Neural cell (in vitro differentiated cells): Measurements from ENCODE around the gene DDN. TPM values are rescaled to one million over a fixed set of nuclear protein-coding genes. Genes with fewer than 3 reads are reported as not detected.

Source experiments
- H2AFZ ChIP-seq: fragments of 200-600, 300-800 bp; sonication (generic), shearing (Covaris generic); 2 replicates; pipeline ENCODE4 v1.6.0; 2014; ENCODE audit warnings: low read depth, mild to moderate bottlenecking, antibody characterized with exemption, low read length, moderate library complexity
- H3F3A ChIP-seq: fragments of 200-600 bp; shearing (Covaris generic); 2 replicates; pipeline ENCODE4 v1.6.1; 2016; ENCODE audit warnings: mild to moderate bottlenecking, moderate library complexity, mixed read lengths, antibody characterized with exemption, low read length; ENCODE audit not compliant: insufficient read depth, poor library complexity, severe bottlenecking
- H3K27ac ChIP-seq: fragments of 200-600, 300-800 bp; sonication (generic), shearing (Covaris generic); 2 replicates; pipeline ENCODE4 v1.5.1; 2014; ENCODE audit warnings: mild to moderate bottlenecking, low read length, moderate library complexity
- H3K27me3 ChIP-seq: fragments of 300-800, 200-600 bp; sonication (generic), shearing (Covaris generic); 2 replicates; pipeline ENCODE4 v1.6.0; 2014; ENCODE audit warnings: mild to moderate bottlenecking, low read depth, low read length, moderate library complexity; ENCODE audit not compliant: insufficient read depth
- H3K36me3 ChIP-seq: fragments of 300-800, 200-600 bp; sonication (generic), shearing (Covaris generic); 2 replicates; pipeline ENCODE4 v1.5.1; 2014; ENCODE audit warnings: mild to moderate bottlenecking, antibody characterized with exemption, low read length, moderate library complexity; ENCODE audit not compliant: insufficient read depth
- H3K4me2 ChIP-seq: fragments of 300-800, 200-600 bp; sonication (generic), shearing (Covaris generic); 2 replicates; pipeline ENCODE4 v1.6.0; 2014; ENCODE audit warnings: mild to moderate bottlenecking, low read length
- H3K4me3 ChIP-seq: fragments of 300-800, 200-600 bp; sonication (generic), shearing (Covaris generic); 2 replicates; pipeline ENCODE4 v1.5.1; 2014; ENCODE audit warnings: mild to moderate bottlenecking, low read length, moderate library complexity
- H3K79me2 ChIP-seq: fragments of 200-600 bp; shearing (Covaris generic); replicated peaks from 2 replicates; pipeline ENCODE4 v1.6.0; 2014; ENCODE audit warnings: mild to moderate bottlenecking, low read length, moderate library complexity; ENCODE audit not compliant: insufficient read depth
- H3K9ac ChIP-seq: fragments of 300-800, 200-600 bp; sonication (generic), shearing (Covaris generic); 2 replicates; pipeline ENCODE4 v1.6.1; 2016; ENCODE audit warnings: mild to moderate bottlenecking, low read length, mixed read lengths
- H3K9me2 ChIP-seq: fragments of 200-600 bp; shearing (Covaris generic); 2 replicates; pipeline ENCODE4 v1.6.1; 2016; ENCODE audit warnings: mild to moderate bottlenecking, low read length, mixed read lengths; ENCODE audit not compliant: insufficient read depth
- H3K9me3 ChIP-seq: fragments of 200-600, 300-800 bp; sonication (generic), shearing (Covaris generic); 2 replicates; pipeline ENCODE4 v1.6.1; 2016; ENCODE audit warnings: mild to moderate bottlenecking, mixed run types, low read length, moderate library complexity, mixed read lengths
- H4K20me1 ChIP-seq: fragments of 200-600 bp; shearing (Covaris generic); 2 replicates; pipeline ENCODE4 v1.6.1; 2016; ENCODE audit warnings: mild to moderate bottlenecking, mixed run types; ENCODE audit not compliant: insufficient read depth
- EP300 ChIP-seq: fragments of 450-650 bp; conservative IDR thresholded peaks from 2 replicates; pipeline ENCODE4 v1.6.1; 2014; ENCODE audit warnings: antibody characterized with exemption, mild to moderate bottlenecking, moderate library complexity; ENCODE audit not compliant: poor library complexity, severe bottlenecking
- EZH2 ChIP-seq: fragments of 200-600, 300-800 bp; shearing (Covaris generic), sonication (generic); IDR thresholded peaks from 2 replicates; pipeline ENCODE4 v1.6.1; 2014; ENCODE audit warnings: antibody characterized with exemption, low read length, borderline replicate concordance, mild to moderate bottlenecking; ENCODE audit not compliant: insufficient read depth, poor library complexity, severe bottlenecking
- MXI1 ChIP-seq: fragments of 450-650 bp; conservative IDR thresholded peaks from 2 replicates; pipeline ENCODE4 v1.6.1; 2014; ENCODE audit warnings: antibody characterized with exemption, mild to moderate bottlenecking; ENCODE audit not compliant: poor library complexity, severe bottlenecking
- POLR2AphosphoS5 ChIP-seq: IDR thresholded peaks from 2 replicates; pipeline ENCODE4 v1.6.1; 2012
- RAD21 ChIP-seq: fragments of 450-650 bp; conservative IDR thresholded peaks from 2 replicates; pipeline ENCODE4 v1.6.1; 2014; ENCODE audit warnings: antibody characterized with exemption, mild to moderate bottlenecking, moderate library complexity
- SMC3 ChIP-seq: fragments of 450-650 bp; conservative IDR thresholded peaks from 2 replicates; pipeline ENCODE4 v1.6.1; 2014; ENCODE audit warnings: antibody characterized with exemption, mild to moderate bottlenecking, moderate library complexity; ENCODE audit not compliant: poor library complexity
- TAF1 ChIP-seq: IDR thresholded peaks from 2 replicates; pipeline ENCODE4 v1.6.1; 2012; ENCODE audit warnings: low read depth
- polyA minus RNA-seq: library from RNA; depleted of rRNA, polyadenylated mRNA; stranded (reverse); fragments of >200 nt; gene quantifications from 2 replicates; pipeline ENCODE4 v1.2.3, GENCODE V29; 2014
- polyA plus RNA-seq: library from polyadenylated mRNA; depleted of rRNA; stranded (reverse); fragments of >200 nt; gene quantifications from 2 replicates; pipeline ENCODE4 v1.2.3, GENCODE V29; 2014
- TF ChIP-seq, protein P1 (sequence below): IDR thresholded peaks from 2 replicates; pipeline ENCODE4 v1.6.1; 2012; ENCODE audit warnings: borderline replicate concordance
- TF ChIP-seq, protein P2 (sequence below): fragments of 450-650 bp; IDR thresholded peaks from 2 replicates; pipeline ENCODE4 v1.5.1; 2014; ENCODE audit warnings: antibody characterized with exemption, mild to moderate bottlenecking, moderate library complexity; ENCODE audit not compliant: poor library complexity, severe bottlenecking

DDN gene
- polyA plus RNA-seq (0.20 and 0.51 TPM in 2 replicates), polyA minus RNA-seq (0.24 and 0.93 TPM in 2 replicates)

DNA sequence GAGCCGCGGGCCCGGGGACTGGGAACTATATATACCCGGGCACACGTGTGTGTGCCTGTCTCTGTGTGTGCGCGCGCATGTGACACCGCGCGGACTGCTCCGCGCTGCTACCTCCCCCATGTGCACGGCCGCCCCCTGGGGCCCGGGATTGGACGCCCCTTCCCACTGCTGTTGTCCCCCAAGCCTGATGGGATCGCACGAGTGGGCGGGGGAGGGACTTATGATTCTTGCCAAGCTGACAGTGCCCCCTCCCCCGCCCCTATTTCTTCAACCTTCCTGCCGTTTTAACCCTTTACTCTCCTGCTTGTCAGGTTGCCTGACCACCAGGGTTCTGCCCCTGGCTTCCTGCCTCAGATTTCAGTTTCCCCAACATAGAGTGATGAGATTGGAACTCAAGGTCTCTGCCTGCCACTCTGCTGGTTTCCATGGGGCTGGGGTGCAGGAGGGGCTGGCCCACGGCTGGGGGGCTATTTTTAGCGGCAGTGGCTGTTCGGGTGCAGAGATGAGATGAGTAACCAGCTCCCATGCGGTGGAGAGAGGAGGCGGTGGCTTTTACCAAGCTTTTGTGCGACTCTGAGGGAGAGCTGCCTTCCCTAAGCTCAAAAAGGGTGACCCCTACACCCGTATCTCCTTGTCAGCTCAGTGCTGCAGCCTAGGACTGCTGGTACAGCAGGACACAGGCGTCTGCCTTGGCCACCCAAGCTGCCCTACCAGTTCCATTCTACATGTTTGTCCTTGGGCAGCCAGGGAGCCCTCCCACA, at the start of gene DDN:
TSS of gene DDN (minus strand) at position 5 of the 761 bp plus-strand sequence. CDS start 88 bp downstream, outside the sequence.
- peak within 1 kb of the TSS; percentile 35 for H3K9ac ChIP-seq
- no peaks in the 10 kb centered on the region for H3K79me2 ChIP-seq
- no peak within 1 kb of the TSS for H2AFZ ChIP-seq
- TF ChIP-seq MXI1 = peak; percentile 41
- no peak for TF ChIP-seq TAF1
- no peak within 1 kb of the TSS for H3K4me2 ChIP-seq
- no peaks in the 10 kb centered on the region for H4K20me1 ChIP-seq
- H3K36me3 ChIP-seq = no peaks in the 10 kb centered on the region
- H3K27me3 ChIP-seq = peaks cover 69% of the 10 kb centered on the region
- H3K4me3 ChIP-seq = peak within 1 kb of the TSS; percentile 60
- H3F3A ChIP-seq = no peaks in the 10 kb centered on the region
- H3K9me3 ChIP-seq = no peaks in the 10 kb centered on the region
- H3K9me2 ChIP-seq = no peaks in the 10 kb centered on the region
- no peak within 1 kb of the TSS for H3K27ac ChIP-seq

DNA sequence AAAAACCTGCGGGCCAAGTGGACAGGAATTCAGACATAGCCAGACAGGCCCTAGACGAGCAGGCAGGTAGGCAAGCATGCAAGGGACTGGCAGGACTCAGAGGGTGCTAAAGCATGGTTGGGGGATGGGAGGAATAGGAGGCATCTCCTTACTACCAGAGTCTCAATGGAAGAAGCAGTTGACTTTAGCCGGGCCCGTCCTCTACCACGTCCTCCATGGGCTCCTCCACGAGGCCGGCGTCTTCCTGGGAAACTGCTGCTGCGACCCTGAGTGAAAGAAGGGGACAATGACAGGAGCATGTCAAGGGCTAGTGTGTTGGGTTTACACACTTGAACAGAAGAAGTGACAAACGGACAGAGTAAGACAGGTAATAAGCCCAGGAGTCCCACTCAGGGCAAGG, 49.8 kb upstream of the DDN start:
- H3K9me3 ChIP-seq = no peaks in the 10 kb centered on the region
- no peaks in the 10 kb centered on the region for H3K27me3 ChIP-seq
- no peaks in the 10 kb centered on the region for H3F3A ChIP-seq
- no peak overlapping the region for H3K4me2 ChIP-seq
- TF ChIP-seq POLR2AphosphoS5 = no peak
- no peak for TF ChIP-seq MXI1
- TF ChIP-seq SMC3 = no peak
- no peak for TF ChIP-seq RAD21
- TF ChIP-seq TAF1 = no peak
- H3K9me2 ChIP-seq = no peaks in the 10 kb centered on the region
- H3K79me2 ChIP-seq = no peaks in the 10 kb centered on the region
- H2AFZ ChIP-seq = no peak overlapping the region
- H3K36me3 ChIP-seq = no peaks in the 10 kb centered on the region
- no peaks in the 10 kb centered on the region for H4K20me1 ChIP-seq
- H3K4me3 ChIP-seq = no peak overlapping the region
- H3K9ac ChIP-seq = no peak overlapping the region
- H3K27ac ChIP-seq = no peak overlapping the region

DNA sequence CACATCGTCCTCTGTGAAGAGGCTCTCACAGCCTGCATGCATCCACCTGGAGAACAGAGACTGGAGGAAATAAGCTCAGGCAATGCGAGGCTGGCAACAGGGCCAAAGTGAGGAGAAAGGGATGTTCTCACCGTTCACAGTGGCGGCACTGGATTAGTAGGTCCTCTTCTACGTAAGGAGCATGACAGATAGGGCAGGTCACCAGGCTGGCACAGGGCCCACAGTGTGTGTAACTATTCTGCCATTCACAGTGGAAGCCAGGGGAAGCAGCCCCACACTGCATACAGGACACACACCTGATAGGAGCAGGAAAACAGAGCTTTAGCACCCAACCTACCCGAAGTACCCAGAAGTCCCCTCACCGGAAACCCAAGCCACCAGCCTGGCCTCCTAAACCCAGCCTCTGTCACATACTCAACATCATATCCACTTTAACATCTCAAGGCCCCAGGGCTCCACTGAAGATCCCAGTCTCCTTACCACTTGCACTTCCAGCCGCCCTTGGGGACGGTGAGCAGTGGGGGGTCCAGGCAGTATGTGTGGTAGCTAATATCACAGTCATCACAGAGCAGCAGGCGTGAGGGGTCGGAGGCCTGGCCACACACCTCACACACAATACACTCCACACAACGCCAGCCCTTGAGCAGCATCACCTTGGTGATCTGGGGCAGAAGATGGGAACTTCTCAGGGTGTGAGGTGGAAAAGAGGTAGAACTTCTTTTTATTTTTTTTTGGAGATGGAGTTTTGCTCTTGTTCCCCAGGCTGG, 47.1 kb upstream of the DDN start:
- no peak overlapping the region for H3K4me3 ChIP-seq
- H3K4me2 ChIP-seq = no peak overlapping the region
- H3K27ac ChIP-seq = no peak overlapping the region
- no peaks in the 10 kb centered on the region for H3K79me2 ChIP-seq
- H3K36me3 ChIP-seq = no peaks in the 10 kb centered on the region
- H3K9ac ChIP-seq = no peak overlapping the region
- H4K20me1 ChIP-seq = no peaks in the 10 kb centered on the region
- no peaks in the 10 kb centered on the region for H3K27me3 ChIP-seq
- TF ChIP-seq EZH2 = no peak
- TF ChIP-seq RAD21 = no peak
- TF ChIP-seq MXI1 = no peak
- TF ChIP-seq, protein P1, sequence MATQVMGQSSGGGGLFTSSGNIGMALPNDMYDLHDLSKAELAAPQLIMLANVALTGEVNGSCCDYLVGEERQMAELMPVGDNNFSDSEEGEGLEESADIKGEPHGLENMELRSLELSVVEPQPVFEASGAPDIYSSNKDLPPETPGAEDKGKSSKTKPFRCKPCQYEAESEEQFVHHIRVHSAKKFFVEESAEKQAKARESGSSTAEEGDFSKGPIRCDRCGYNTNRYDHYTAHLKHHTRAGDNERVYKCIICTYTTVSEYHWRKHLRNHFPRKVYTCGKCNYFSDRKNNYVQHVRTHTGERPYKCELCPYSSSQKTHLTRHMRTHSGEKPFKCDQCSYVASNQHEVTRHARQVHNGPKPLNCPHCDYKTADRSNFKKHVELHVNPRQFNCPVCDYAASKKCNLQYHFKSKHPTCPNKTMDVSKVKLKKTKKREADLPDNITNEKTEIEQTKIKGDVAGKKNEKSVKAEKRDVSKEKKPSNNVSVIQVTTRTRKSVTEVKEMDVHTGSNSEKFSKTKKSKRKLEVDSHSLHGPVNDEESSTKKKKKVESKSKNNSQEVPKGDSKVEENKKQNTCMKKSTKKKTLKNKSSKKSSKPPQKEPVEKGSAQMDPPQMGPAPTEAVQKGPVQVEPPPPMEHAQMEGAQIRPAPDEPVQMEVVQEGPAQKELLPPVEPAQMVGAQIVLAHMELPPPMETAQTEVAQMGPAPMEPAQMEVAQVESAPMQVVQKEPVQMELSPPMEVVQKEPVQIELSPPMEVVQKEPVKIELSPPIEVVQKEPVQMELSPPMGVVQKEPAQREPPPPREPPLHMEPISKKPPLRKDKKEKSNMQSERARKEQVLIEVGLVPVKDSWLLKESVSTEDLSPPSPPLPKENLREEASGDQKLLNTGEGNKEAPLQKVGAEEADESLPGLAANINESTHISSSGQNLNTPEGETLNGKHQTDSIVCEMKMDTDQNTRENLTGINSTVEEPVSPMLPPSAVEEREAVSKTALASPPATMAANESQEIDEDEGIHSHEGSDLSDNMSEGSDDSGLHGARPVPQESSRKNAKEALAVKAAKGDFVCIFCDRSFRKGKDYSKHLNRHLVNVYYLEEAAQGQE = no peak
- TF ChIP-seq POLR2AphosphoS5 = no peak
- TF ChIP-seq SMC3 = no peak
- TF ChIP-seq, protein P2, sequence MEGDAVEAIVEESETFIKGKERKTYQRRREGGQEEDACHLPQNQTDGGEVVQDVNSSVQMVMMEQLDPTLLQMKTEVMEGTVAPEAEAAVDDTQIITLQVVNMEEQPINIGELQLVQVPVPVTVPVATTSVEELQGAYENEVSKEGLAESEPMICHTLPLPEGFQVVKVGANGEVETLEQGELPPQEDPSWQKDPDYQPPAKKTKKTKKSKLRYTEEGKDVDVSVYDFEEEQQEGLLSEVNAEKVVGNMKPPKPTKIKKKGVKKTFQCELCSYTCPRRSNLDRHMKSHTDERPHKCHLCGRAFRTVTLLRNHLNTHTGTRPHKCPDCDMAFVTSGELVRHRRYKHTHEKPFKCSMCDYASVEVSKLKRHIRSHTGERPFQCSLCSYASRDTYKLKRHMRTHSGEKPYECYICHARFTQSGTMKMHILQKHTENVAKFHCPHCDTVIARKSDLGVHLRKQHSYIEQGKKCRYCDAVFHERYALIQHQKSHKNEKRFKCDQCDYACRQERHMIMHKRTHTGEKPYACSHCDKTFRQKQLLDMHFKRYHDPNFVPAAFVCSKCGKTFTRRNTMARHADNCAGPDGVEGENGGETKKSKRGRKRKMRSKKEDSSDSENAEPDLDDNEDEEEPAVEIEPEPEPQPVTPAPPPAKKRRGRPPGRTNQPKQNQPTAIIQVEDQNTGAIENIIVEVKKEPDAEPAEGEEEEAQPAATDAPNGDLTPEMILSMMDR = no peak
- TF ChIP-seq TAF1 = no peak
- no peak for TF ChIP-seq EP300
- H3K9me2 ChIP-seq = no peaks in the 10 kb centered on the region
- H3K9me3 ChIP-seq = no peaks in the 10 kb centered on the region
- H2AFZ ChIP-seq = no peak overlapping the region
- H3F3A ChIP-seq = no peaks in the 10 kb centered on the region
